Kidney epithelial cell (primary cell): ENCODE data around the gene ANKRD10. TPM values are rescaled to one million over a fixed set of nuclear protein-coding genes. Genes with fewer than 3 reads are reported as not detected.
"Not testable (repeated sequence)": the region's sequence is repeated elsewhere in the genome, so short reads cannot be mapped to it uniquely, and the experiment has no call there.

Experiments
- DNase-seq: peaks from one replicate; pipeline ENCODE4 v3.0.0-alpha.2; 2010; ENCODE audit warnings: low read depth
- H3K27me3 ChIP-seq: 2 replicates; pipeline ENCODE4 v1.6.0; 2011; ENCODE audit warnings: low read length; ENCODE audit not compliant: control insufficient read depth, insufficient read depth
- H3K36me3 ChIP-seq: 2 replicates; pipeline ENCODE4 v1.5.1; 2011; ENCODE audit warnings: low read length; ENCODE audit not compliant: control insufficient read depth, insufficient read depth
- H3K4me3 ChIP-seq: 2 replicates; pipeline ENCODE4 v1.5.1; 2011; ENCODE audit warnings: low read depth, mild to moderate bottlenecking, control low read depth, low read length
- CTCF ChIP-seq: IDR thresholded peaks from 2 replicates; pipeline ENCODE4 v1.5.1; 2011; ENCODE audit warnings: mild to moderate bottlenecking, moderate library complexity, low read length, control low read depth, inconsistent platforms; ENCODE audit not compliant: insufficient read depth, poor library complexity, severe bottlenecking
- total RNA-seq: library from RNA; depleted of rRNA; stranded (reverse); fragments of >200 nt; gene quantifications from 2 replicates; pipeline ENCODE4 v1.2.3, GENCODE V29; 2015

Gene ANKRD10
- total RNA-seq, 1 donor from 2014 or later: 72.4 TPM

- no peak overlapping the region for H3K4me3 ChIP-seq
- no peak for TF ChIP-seq CTCF
These were observed 36.1 kb upstream of the ANKRD10 start for GRCh38 chr13:110950819-110951570.

GRCh38 chr13:110950356-110950755, 35.5 kb upstream of the ANKRD10 start:
- H3K36me3 ChIP-seq: peaks cover 1% of the 10 kb centered on the region
- TF ChIP-seq CTCF: no peak
- no peaks in the 10 kb centered on the region for H3K27me3 ChIP-seq
- DNase-seq: no peak
- no peak overlapping the region for H3K4me3 ChIP-seq

More at GRCh38 chr13:110950819-110951570, 36.1 kb upstream of the ANKRD10 start:
- Histone ChIP-seq H3K27me3 (no peaks in the 10 kb centered on the region), H3K36me3 (peaks cover 1% of the 10 kb centered on the region)
- no peak for DNase-seq

GRCh38 chr13:110949628-110950027, 34.8 kb upstream of the ANKRD10 start:
- peaks cover 1% of the 10 kb centered on the region for H3K36me3 ChIP-seq
- no peak for DNase-seq
- no peaks in the 10 kb centered on the region for H3K27me3 ChIP-seq
- H3K4me3 ChIP-seq: no peak overlapping the region
- no peak for TF ChIP-seq CTCF

- no peaks in the 10 kb centered on the region for H3K36me3 ChIP-seq
These were observed 34.2 kb upstream of the ANKRD10 start for GRCh38 chr13:110949116-110949515.

GRCh38 chr13:110947338-110947737, 32.5 kb upstream of the ANKRD10 start:
- DNase-seq, H3K4me3 ChIP-seq, H3K36me3 ChIP-seq, H3K27me3 ChIP-seq: not testable (repeated sequence)

More at GRCh38 chr13:110949116-110949515, 34.2 kb upstream of the ANKRD10 start:
- no peak for DNase-seq
- Histone ChIP-seq H3K27me3 (no peaks in the 10 kb centered on the region), H3K4me3 (no peak overlapping the region)
- TF ChIP-seq CTCF: no peak

- DNase-seq: no peak
- no peak for TF ChIP-seq CTCF
- Histone ChIP-seq H3K36me3 (no peaks in the 10 kb centered on the region), H3K4me3 (no peak overlapping the region), H3K27me3 (no peaks in the 10 kb centered on the region)
These were observed 31.2 kb upstream of the ANKRD10 start for GRCh38 chr13:110945928-110946570.
